ELR (cell line): ENCODE measurements around the gene SLAMF9.

Experiments
- DNase-seq: peaks from one replicate; pipeline ENCODE4 v3.0.0-alpha.2; 2015; ENCODE audit warnings: low read depth

SLAMF9 gene

DNA sequence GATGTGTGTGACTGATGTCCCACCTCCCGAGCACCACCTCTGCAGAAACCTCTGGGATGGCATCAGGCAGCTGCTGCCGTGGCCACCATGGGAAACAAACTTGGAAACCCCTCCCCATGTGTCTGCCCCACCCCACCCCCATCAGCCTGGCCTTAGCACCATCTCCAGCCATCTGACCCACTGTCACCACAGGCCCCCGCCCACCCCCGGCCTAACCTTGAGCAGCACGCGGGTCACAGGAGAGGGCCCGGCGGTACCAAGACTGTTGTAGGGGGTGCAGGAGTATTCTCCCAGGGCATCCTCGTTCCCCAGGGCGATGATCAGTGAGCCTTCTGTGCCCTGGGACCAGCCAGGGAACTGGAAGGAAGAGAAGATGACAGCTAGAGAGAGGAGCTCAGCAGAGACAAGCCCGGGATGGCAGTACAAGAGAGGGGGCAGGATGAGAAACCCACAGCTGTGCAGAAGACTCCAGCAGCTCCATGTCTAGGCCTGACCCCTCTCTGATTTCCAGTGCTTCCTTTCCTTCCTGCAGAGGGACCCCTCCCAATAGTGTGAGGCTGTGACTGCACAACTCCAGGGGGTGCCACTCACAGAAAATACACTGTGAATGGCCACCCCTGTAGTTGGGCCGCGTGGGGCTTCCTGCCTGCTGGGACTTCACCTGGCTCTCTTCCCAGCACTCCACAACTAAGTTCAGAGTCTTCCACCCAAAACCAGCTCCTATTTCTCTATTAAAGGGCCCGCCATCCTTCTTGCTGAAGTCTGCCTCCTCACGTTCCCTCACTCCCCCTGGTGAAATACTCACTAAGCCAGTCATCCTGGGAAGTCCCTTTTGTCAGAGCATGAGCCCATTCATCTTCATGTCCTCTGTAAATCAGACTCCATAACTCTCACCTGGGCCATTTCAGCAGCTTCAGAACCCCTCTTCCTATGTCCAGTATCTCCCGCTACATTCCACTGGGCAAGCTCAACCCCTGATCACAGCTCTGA, 21.4 kb downstream of the SLAMF9 start:
- peak; percentile 31 for DNase-seq

GRCh38 chr1:159931795-159932173, 22.3 kb downstream of the SLAMF9 start:
- no peak for DNase-seq

DNA sequence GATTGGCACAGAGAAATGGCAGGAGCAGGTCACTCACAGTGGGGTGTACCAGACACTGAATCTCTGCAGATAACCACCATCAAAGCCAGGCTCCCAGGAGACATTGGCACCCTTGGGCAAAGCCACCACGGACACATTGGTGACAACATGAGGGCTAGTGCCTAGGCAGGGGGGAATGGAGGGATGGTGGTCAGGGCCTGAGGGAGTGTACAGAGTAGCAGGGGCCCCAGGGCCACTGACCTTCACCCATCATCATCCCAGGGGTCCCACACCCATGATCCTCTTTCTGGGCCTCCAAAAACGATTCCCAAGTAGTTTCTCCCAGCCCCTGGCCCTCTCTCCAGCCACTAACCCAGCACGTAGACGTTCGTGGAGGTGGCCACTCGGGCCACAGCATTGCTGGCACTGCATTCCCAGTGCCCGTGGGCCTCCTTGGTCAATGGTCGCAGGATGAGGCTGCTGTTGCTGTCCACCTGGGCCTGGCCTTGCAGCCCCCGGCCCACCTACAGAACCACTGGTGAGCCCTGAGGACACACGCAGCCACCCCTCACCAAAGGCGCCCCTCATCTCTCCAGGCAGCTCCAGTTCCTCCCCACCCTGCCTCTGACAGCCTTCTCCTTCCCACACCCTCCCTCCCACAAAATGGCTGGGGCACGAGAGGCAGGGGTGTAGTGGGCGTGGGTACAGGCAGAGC, 22.8 kb downstream of the SLAMF9 start:
- DNase-seq, result no peak

- no peak for DNase-seq
Measured at GRCh38 chr1:159930634-159931033, 23.4 kb downstream of the SLAMF9 start.

DNA sequence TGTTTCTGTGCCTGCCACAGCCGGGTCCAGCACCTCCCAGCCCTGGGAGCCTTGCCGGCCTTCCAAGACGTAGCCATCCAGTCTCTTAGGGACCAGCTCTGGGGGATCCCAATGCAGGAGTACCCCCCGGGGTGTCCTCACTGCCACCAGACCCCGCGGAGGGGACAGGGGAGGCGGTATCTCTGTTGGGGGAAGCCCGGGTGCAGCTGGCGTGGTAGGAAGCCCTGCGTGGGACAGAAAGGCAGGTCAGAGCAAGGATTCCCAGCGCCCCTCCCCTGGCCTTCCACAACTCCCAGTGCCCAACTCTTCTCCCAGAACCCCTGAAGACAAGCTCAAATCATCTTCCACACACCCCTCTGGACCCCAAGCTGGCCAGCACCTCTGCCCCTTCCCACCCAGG, 23.8 kb downstream of the SLAMF9 start:
- DNase-seq, result no peak

GRCh38 chr1:159929155-159930051, 24.6 kb downstream of the SLAMF9 start:
- no peak for DNase-seq

DNA sequence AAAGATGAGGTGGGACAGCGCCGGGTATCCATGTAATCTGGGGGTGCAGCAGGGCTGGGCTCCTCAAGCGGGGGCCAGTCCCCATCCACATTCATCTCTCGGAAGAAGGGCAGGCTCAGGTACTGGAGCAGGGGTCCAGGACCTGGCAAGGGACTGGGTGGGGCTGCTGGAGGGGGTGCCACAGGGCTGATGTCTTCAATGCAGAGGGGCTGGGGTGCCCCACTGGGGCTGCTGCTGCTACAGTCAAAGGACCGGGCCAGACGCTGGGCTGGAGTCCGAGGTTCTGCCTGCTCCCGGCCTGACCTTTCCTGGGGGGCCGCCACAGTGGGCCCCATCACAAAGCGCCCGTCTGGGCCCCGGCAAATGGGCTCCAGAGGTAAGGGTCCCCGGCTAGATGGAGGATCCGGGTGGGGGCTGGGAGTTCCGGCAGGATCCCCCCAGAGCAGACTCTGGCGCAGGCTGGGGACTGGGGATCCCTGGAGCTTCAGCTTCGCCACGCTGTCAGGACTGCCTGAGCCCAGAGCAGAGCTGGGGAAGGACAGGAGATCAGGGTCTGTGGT, 25.5 kb downstream of the SLAMF9 start:
- DNase-seq, result no peak

- no peak for DNase-seq
Measured at GRCh38 chr1:159927849-159928431, 26.1 kb downstream of the SLAMF9 start.

GRCh38 chr1:159927211-159927848, 26.7 kb downstream of the SLAMF9 start:
- DNase-seq, result no peak

- peak; percentile 57 for DNase-seq
Measured at GRCh38 chr1:159925719-159926078, 28.3 kb downstream of the SLAMF9 start.

GRCh38 chr1:159924791-159925718, 29.0 kb downstream of the SLAMF9 start, which contains the start of gene TAGLN2:
TAGLN2 (minus strand) TSS chr1:159925507; CDS start chr1:159920509, 4,998 bp downstream.
- DNase-seq, result peak; percentile 91

GRCh38 chr1:159924025-159924790, 29.8 kb downstream of the SLAMF9 start:
- DNase-seq, result peak; percentile 93

- DNase-seq, result peak; percentile 83
Measured at GRCh38 chr1:159923203-159924024, 30.6 kb downstream of the SLAMF9 start.

- DNase-seq, result no peak
Measured at GRCh38 chr1:159922511-159923202, 31.4 kb downstream of the SLAMF9 start.

GRCh38 chr1:159921700-159922504, 32.1 kb downstream of the SLAMF9 start:
- peak; percentile 31 for DNase-seq

DNA sequence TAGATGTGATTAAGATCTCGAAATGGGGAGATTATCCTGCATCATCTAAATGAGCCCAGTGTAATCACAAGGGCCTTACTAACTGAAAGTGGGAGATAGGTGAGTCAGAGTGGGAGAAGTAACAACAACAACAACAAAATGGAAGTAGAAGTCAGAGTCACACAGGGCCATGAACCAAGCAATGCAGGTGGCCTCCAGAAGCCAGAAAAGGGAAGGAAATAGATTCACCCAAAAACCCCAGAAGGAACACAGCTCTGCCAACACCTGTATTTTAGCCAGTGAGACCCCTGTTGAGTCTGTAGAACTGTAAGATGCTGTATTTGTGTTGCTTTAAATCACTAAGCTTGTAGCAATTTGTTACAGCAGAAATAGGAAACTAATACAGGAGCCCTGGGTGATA, 32.8 kb downstream of the SLAMF9 start:
- peak; percentile 42 for DNase-seq

GRCh38 chr1:159920651-159921050, 33.4 kb downstream of the SLAMF9 start:
- no peak for DNase-seq
